Spinal cord (tissue), 10 donors: ENCODE measurements around the gene PUSL1. TPM values are rescaled to one million over a fixed set of nuclear protein-coding genes. Genes with fewer than 3 reads are reported as not detected.

ENCODE experiments used
- DNase-seq, 6 donors: peaks; one replicate each; pipeline versions ENCODE4 v3.0.0 to v3.0.0-alpha.2; 2013 to 2015; ENCODE audit warnings: low spot score in 6 of 6, low read depth in 4 of 6
- H3K27ac ChIP-seq: one replicate; pipeline ENCODE4 v1.5.1; 2013; ENCODE audit warnings: low read depth, low read length, control low read depth
- H3K27me3 ChIP-seq: one replicate; pipeline ENCODE4 v1.6.1; 2013; ENCODE audit warnings: low read length; ENCODE audit not compliant: control insufficient read depth, insufficient read depth
- H3K36me3 ChIP-seq: one replicate; pipeline ENCODE4 v1.6.1; 2013; ENCODE audit warnings: low read length; ENCODE audit not compliant: control insufficient read depth, insufficient read depth
- H3K4me1 ChIP-seq: one replicate; pipeline ENCODE4 v1.6.1; 2013; ENCODE audit warnings: low read length; ENCODE audit not compliant: control insufficient read depth, insufficient read depth
- H3K4me3 ChIP-seq: one replicate; pipeline ENCODE4 v1.5.1; 2013; ENCODE audit warnings: low read depth, low read length, control low read depth
- H3K9me3 ChIP-seq: one replicate; pipeline ENCODE4 v1.6.1; 2013; ENCODE audit warnings: low read length; ENCODE audit not compliant: control insufficient read depth, insufficient read depth
- WGBS: methylation state at CpG from one replicate; pipeline ENCODE4 v1.1.5; 2013; ENCODE audit warnings: missing lambda C conversion rate; ENCODE audit not compliant: insufficient coverage; 5-methylcytosine and 5-hydroxymethylcytosine counted together
- polyA plus RNA-seq, 2 donors: library from polyadenylated mRNA; unstranded; fragments of 120-200 nt; gene quantifications; one replicate each; pipeline ENCODE4 v1.2.1, GENCODE V29; 2013; ENCODE audit not compliant: insufficient read length in 2 of 2
- total RNA-seq, 2 donors: library from RNA; depleted of rRNA in 1 of 2; stranded (reverse); fragments of 120-200 nt in 1 of 2; fragments of >200 nt in 1 of 2; gene quantifications; one replicate each; pipeline versions ENCODE4 v1.2.3 to v1.2.4, GENCODE V29; 2013 to 2014
- donor health status: healthy.

The PUSL1 gene
- total and polyA plus RNA-seq, 4 donors = 6.2 to 17.7 (median 15.1) TPM

GRCh38 chr1:1322952-1323351, 14.6 kb downstream of the PUSL1 start:
- no peaks in the 10 kb centered on the region for H3K9me3 ChIP-seq
- peaks cover 36% of the 10 kb centered on the region for H3K4me1 ChIP-seq
- H3K36me3 ChIP-seq = peaks cover 79% of the 10 kb centered on the region
- H3K27me3 ChIP-seq = no peaks in the 10 kb centered on the region
- H3K27ac ChIP-seq = no peak overlapping the region
- H3K4me3 ChIP-seq = no peak overlapping the region
- WGBS = 92% methylated on average over 10 of the region's 10 CpGs
- no peak for DNase-seq

GRCh38 chr1:1324084-1324523, 15.7 kb downstream of the PUSL1 start:
- peaks cover 79% of the 10 kb centered on the region for H3K36me3 ChIP-seq
- H3K9me3 ChIP-seq = no peaks in the 10 kb centered on the region
- peak overlapping the region; percentile 52 for H3K4me3 ChIP-seq
- H3K27ac ChIP-seq = no peak overlapping the region
- under 1% methylated on average over 40 of the region's 41 CpGs for WGBS
- H3K4me1 ChIP-seq = peaks cover 36% of the 10 kb centered on the region
- DNase-seq = no peak
- H3K27me3 ChIP-seq = no peaks in the 10 kb centered on the region

GRCh38 chr1:1324524-1325287, 16.3 kb downstream of the PUSL1 start, which contains the start of the genes CPTP and INTS11:
Gene CPTP (plus strand): TSS chr1:1324802. CDS start chr1:1326911, 2,109 bp downstream.
Gene INTS11 (minus strand): TSS chr1:1324660. CDS start chr1:1324608, 52 bp downstream.
- WGBS = under 1% methylated on average over 84 of the region's 84 CpGs
- Histone ChIP-seq H3K36me3 (peaks cover 79% of the 10 kb centered on the region), H3K4me1 (peaks cover 36% of the 10 kb centered on the region)

GRCh38 chr1:1325288-1326074, 17.1 kb downstream of the PUSL1 start:
- WGBS = 74% methylated on average over 16 of the region's 16 CpGs
- Histone ChIP-seq H3K27ac (peak overlapping the region; percentile 33), H3K27me3 (no peaks in the 10 kb centered on the region), H3K4me3 (peak overlapping the region; percentile 58), H3K4me1 (peaks cover 38% of the 10 kb centered on the region), H3K36me3 (peaks cover 78% of the 10 kb centered on the region), H3K9me3 (no peaks in the 10 kb centered on the region)
- DNase-seq = no peak

More at GRCh38 chr1:1324524-1325287, 16.3 kb downstream of the PUSL1 start, which contains the start of the genes CPTP and INTS11:
- DNase-seq = peak; percentile 59 to 98 (median 88)
- H3K4me3 ChIP-seq = peak within 1 kb of the TSS; percentile 58
- no peaks in the 10 kb centered on the region for H3K27me3 ChIP-seq
- peak within 1 kb of the TSS; percentile 33 for H3K27ac ChIP-seq
- H3K9me3 ChIP-seq = no peaks in the 10 kb centered on the region

- peaks cover 45% of the 10 kb centered on the region for H3K4me1 ChIP-seq
- H3K27ac ChIP-seq = no peak overlapping the region
- H3K27me3 ChIP-seq = no peaks in the 10 kb centered on the region
- H3K4me3 ChIP-seq = no peak overlapping the region
- H3K9me3 ChIP-seq = no peaks in the 10 kb centered on the region
- DNase-seq = no peak
- peaks cover 78% of the 10 kb centered on the region for H3K36me3 ChIP-seq
- WGBS = 86% methylated on average over 7 of the region's 8 CpGs
Observed at GRCh38 chr1:1326075-1326605, 17.7 kb downstream of the PUSL1 start.

GRCh38 chr1:1327291-1327690, 18.9 kb downstream of the PUSL1 start:
- H3K9me3 ChIP-seq = no peaks in the 10 kb centered on the region
- 91% methylated on average over 40 of the region's 40 CpGs for WGBS

GRCh38 chr1:1328254-1328653, 19.9 kb downstream of the PUSL1 start:
- Histone ChIP-seq H3K9me3 (no peaks in the 10 kb centered on the region), H3K36me3 (peaks cover 76% of the 10 kb centered on the region), H3K4me3 (no peak overlapping the region), H3K27me3 (no peaks in the 10 kb centered on the region), H3K4me1 (peaks cover 36% of the 10 kb centered on the region), H3K27ac (no peak overlapping the region)
- 85% methylated on average over 13 of the region's 15 CpGs for WGBS
- no peak for DNase-seq

More at GRCh38 chr1:1327291-1327690, 18.9 kb downstream of the PUSL1 start:
- H3K4me3 ChIP-seq = no peak overlapping the region
- peaks cover 73% of the 10 kb centered on the region for H3K36me3 ChIP-seq
- no peak overlapping the region for H3K27ac ChIP-seq
- no peak for DNase-seq
- H3K27me3 ChIP-seq = no peaks in the 10 kb centered on the region
- H3K4me1 ChIP-seq = peaks cover 42% of the 10 kb centered on the region

GRCh38 chr1:1329304-1330210, 21.2 kb downstream of the PUSL1 start:
- DNase-seq = no peak
- H3K27me3 ChIP-seq = no peaks in the 10 kb centered on the region
- H3K9me3 ChIP-seq = no peaks in the 10 kb centered on the region
- H3K4me3 ChIP-seq = no peak overlapping the region
- peaks cover 89% of the 10 kb centered on the region for H3K36me3 ChIP-seq
- no peak overlapping the region for H3K27ac ChIP-seq
- WGBS = 93% methylated on average over 58 of the region's 58 CpGs
- peaks cover 31% of the 10 kb centered on the region for H3K4me1 ChIP-seq
